H1 (cell line): ENCODE measurements around the gene LIG4. TPM values are rescaled to one million over a fixed set of nuclear protein-coding genes. Genes with fewer than 3 reads are reported as not detected.
"Not testable (repeated sequence)": the region's sequence is repeated elsewhere in the genome, so short reads cannot be mapped to it uniquely, and the experiment has no call there.

Source experiments
- CTCF ChIA-PET: fragments of 300-600 bp; sonication (Branson Sonifier 250); formaldehyde crosslinking; loops from one replicate; lab custom pipeline; 2021; ENCODE audit not compliant: partially characterized antibody; lab: Charles Lee
- POLR2A ChIA-PET: fragments of 300-600 bp; sonication (Branson Sonifier 250); formaldehyde crosslinking; loops from one replicate; lab custom pipeline; 2021; ENCODE audit warnings: inconsistent platforms; ENCODE audit not compliant: partially characterized antibody; lab: Charles Lee
- DNase-seq, 2 experiments: peaks; one replicate each; pipeline versions ENCODE4 v3.0.0 to v3.0.0-alpha.2; 2010 to 2022; ENCODE audit warnings: low spot score in 2 of 2, low read depth in 1 of 2, mixed read lengths in 1 of 2
- FAIRE-seq: peaks from 2 replicates; lab custom pipeline; 2011; peaks lifted over from hg19 to GRCh38; lab: Jason Lieb, UNC
- H2AFZ ChIP-seq: 2 replicates; pipeline ENCODE4 v1.8.1; 2012; ENCODE audit warnings: low read length, inconsistent platforms
- H2AK5ac ChIP-seq: 2 replicates; pipeline ENCODE4 v1.6.1; 2013; ENCODE audit warnings: low read depth, low read length
- H2BK120ac ChIP-seq: replicated peaks from 2 replicates; pipeline ENCODE3; 2013; ENCODE audit warnings: low read depth, low read length, inconsistent platforms
- H2BK12ac ChIP-seq: 2 replicates; pipeline ENCODE4 v1.6.1; 2013; ENCODE audit warnings: low read depth, low read length
- H2BK15ac ChIP-seq: 2 replicates; pipeline ENCODE4 v1.6.1; 2013; ENCODE audit warnings: low read length
- H2BK20ac ChIP-seq: 2 replicates; pipeline ENCODE4 v1.6.1; 2013; ENCODE audit warnings: low read length
- H2BK5ac ChIP-seq: 2 replicates; pipeline ENCODE4 v1.6.1; 2013; ENCODE audit warnings: low read depth, low read length
- H3K14ac ChIP-seq: 2 replicates; pipeline ENCODE4 v1.6.1; 2013; ENCODE audit warnings: inconsistent platforms; ENCODE audit not compliant: insufficient read length
- H3K18ac ChIP-seq: 2 replicates; pipeline ENCODE4 v1.6.1; 2013; ENCODE audit warnings: low read length; ENCODE audit errors: extremely low read depth
- H3K23ac ChIP-seq: 2 replicates; pipeline ENCODE4 v1.6.1; 2013; ENCODE audit warnings: inconsistent platforms; ENCODE audit not compliant: insufficient read length
- H3K23me2 ChIP-seq: 2 replicates; pipeline ENCODE4 v1.6.1; 2013; ENCODE audit warnings: low read depth, low read length
- H3K27ac ChIP-seq: 2 replicates; pipeline ENCODE4 v1.6.1; 2011; ENCODE audit warnings: low read depth, low read length, inconsistent platforms
- H3K27me3 ChIP-seq, 4 experiments: replicated peaks in 1 of 4; 1 replicate in 1 of 4; 2 replicates in 3 of 4; pipeline versions ENCODE4 v1.6.1 to v1.8.1; 2011 to 2013; ENCODE audit warnings: low read length in 3 of 4, mild to moderate bottlenecking in 3 of 4, inconsistent platforms in 2 of 4, mixed read lengths in 2 of 4, moderate library complexity in 1 of 4; ENCODE audit not compliant: control insufficient read depth in 3 of 4, insufficient read depth in 3 of 4; ENCODE audit errors: extremely low read depth in 1 of 4
- H3K36me3 ChIP-seq, 4 experiments: 2 replicates each; pipeline versions ENCODE4 v1.6.1 to v1.8.1; 2011 to 2013; ENCODE audit warnings: mild to moderate bottlenecking in 4 of 4, low read length in 3 of 4, moderate library complexity in 2 of 4, control low read depth in 1 of 4, inconsistent platforms in 1 of 4; ENCODE audit not compliant: insufficient read depth in 4 of 4, control insufficient read depth in 2 of 4
- H3K4ac ChIP-seq: replicated peaks from 2 replicates; pipeline ENCODE3; 2013; ENCODE audit warnings: low read length, low read depth, mixed read lengths, inconsistent platforms; ENCODE audit not compliant: insufficient read length
- H3K4me1 ChIP-seq, 4 experiments: replicated peaks in 1 of 4; 1 replicate in 1 of 4; 2 replicates in 3 of 4; pipeline versions ENCODE4 v1.6.1 to v1.8.1; 2011 to 2013; ENCODE audit warnings: low read length in 3 of 4, inconsistent platforms in 2 of 4, mixed read lengths in 1 of 4; ENCODE audit not compliant: insufficient read depth in 4 of 4, control insufficient read depth in 3 of 4
- H3K4me2 ChIP-seq, 2 experiments: 2 replicates each; pipeline versions ENCODE4 v1.6.1 to v1.8.1; 2011 to 2013; ENCODE audit warnings: low read depth in 2 of 2, low read length in 2 of 2, control low read depth in 1 of 2, inconsistent platforms in 1 of 2, mild to moderate bottlenecking in 1 of 2; ENCODE audit not compliant: insufficient read depth in 1 of 2
- H3K4me3 ChIP-seq, 4 experiments: fragments of 200-600, 300-600 bp in 1 of 4; sonication (generic), shearing (Covaris generic), sonication (Bioruptor Twin) in 1 of 4; 2 replicates each; pipeline versions ENCODE4 v1.5.1 to v1.8.1; 2011 to 2016; ENCODE audit warnings: low read length in 4 of 4, low read depth in 3 of 4, control low read depth in 2 of 4, inconsistent platforms in 2 of 4, mild to moderate bottlenecking in 2 of 4, mixed read lengths in 1 of 4, moderate library complexity in 1 of 4; ENCODE audit not compliant: insufficient read depth in 2 of 4; ENCODE audit errors: extremely low read depth in 1 of 4
- H3K56ac ChIP-seq: replicated peaks from 2 replicates; pipeline ENCODE3; 2013; ENCODE audit warnings: low read depth, mild to moderate bottlenecking, mixed read lengths, low read length, inconsistent platforms; ENCODE audit not compliant: insufficient read length
- H3K79me1 ChIP-seq: 2 replicates; pipeline ENCODE4 v1.6.1; 2013; ENCODE audit warnings: low read depth, low read length, control low read depth
- H3K79me2 ChIP-seq, 2 experiments: 2 replicates each; pipeline versions ENCODE4 v1.6.1 to v1.8.1; 2012 to 2013; ENCODE audit warnings: low read length in 2 of 2, mild to moderate bottlenecking in 2 of 2, inconsistent platforms in 1 of 2; ENCODE audit not compliant: insufficient read depth in 2 of 2, control insufficient read depth in 1 of 2
- H3K9ac ChIP-seq, 4 experiments: replicated peaks in 1 of 4; 1 replicate in 1 of 4; 2 replicates in 3 of 4; pipeline versions ENCODE4 v1.6.1 to v1.8.1; 2011 to 2013; ENCODE audit warnings: low read depth in 3 of 4, low read length in 3 of 4, control low read depth in 2 of 4, mild to moderate bottlenecking in 2 of 4, moderate library complexity in 2 of 4, inconsistent platforms in 1 of 4; ENCODE audit errors: extremely low read depth in 1 of 4
- H3K9me3 ChIP-seq, 2 experiments: 2 replicates each; pipeline versions ENCODE4 v1.6.1 to v1.8.1; 2012 to 2013; ENCODE audit warnings: mild to moderate bottlenecking in 2 of 2, moderate library complexity in 2 of 2, control low read depth in 1 of 2, inconsistent platforms in 1 of 2, low read depth in 1 of 2, low read length in 1 of 2, mixed read lengths in 1 of 2; ENCODE audit not compliant: insufficient read depth in 2 of 2
- H4K20me1 ChIP-seq, 2 experiments: replicated peaks in 1 of 2; 2 replicates each; pipeline versions ENCODE3 to v1.8.1; 2011 to 2013; ENCODE audit warnings: inconsistent platforms in 2 of 2, low read length in 2 of 2, mild to moderate bottlenecking in 1 of 2; ENCODE audit not compliant: insufficient read depth in 2 of 2, control insufficient read depth in 1 of 2
- H4K5ac ChIP-seq: 2 replicates; pipeline ENCODE4 v1.6.1; 2013; ENCODE audit warnings: low read length, low read depth, mixed read lengths, inconsistent platforms; ENCODE audit not compliant: insufficient read length
- H4K8ac ChIP-seq: 2 replicates; pipeline ENCODE4 v1.8.0; 2013; ENCODE audit warnings: mild to moderate bottlenecking, moderate library complexity, low read length, inconsistent platforms; ENCODE audit not compliant: insufficient read depth; ENCODE audit errors: extremely low read depth
- H4K91ac ChIP-seq: replicated peaks from 2 replicates; pipeline ENCODE3; 2013; ENCODE audit warnings: low read length, mixed read lengths, inconsistent platforms; ENCODE audit not compliant: insufficient read length
- KDM4A ChIP-seq: IDR thresholded peaks from one replicate; pipeline ENCODE4 v1.7.1; 2012; ENCODE audit warnings: low read depth, mild to moderate bottlenecking, moderate library complexity, low read length, inconsistent platforms; ENCODE audit not compliant: severe bottlenecking
- WGBS, 2 experiments: shearing (Covaris generic) in 1 of 2; methylation state at CpG; one replicate each; pipeline versions ENCODE4 v1.1.6 to v1.1.7; 2013 to 2015; ENCODE audit warnings: low lambda C conversion rate in 2 of 2, mixed read lengths in 2 of 2, inconsistent platforms in 1 of 2, low coverage in 1 of 2, missing lambda C conversion rate in 1 of 2; ENCODE audit not compliant: insufficient replicate concordance in 2 of 2, insufficient coverage in 1 of 2, insufficient read length in 1 of 2; ENCODE audit errors: extremely low coverage in 1 of 2, missing lambda C conversion rate in 1 of 2; 5-methylcytosine and 5-hydroxymethylcytosine counted together
- polyA plus RNA-seq, 7 experiments: library from polyadenylated mRNA; depleted of rRNA in 3 of 7; stranded (reverse) in 5 of 7; unstranded in 2 of 7; fragments of >200 nt in 5 of 7; fragments of 200-250 nt in 2 of 7; gene quantifications; 1 replicate in 5 of 7; 2 replicates in 1 of 7; 4 replicates in 1 of 7; pipeline versions ENCODE4 v1.2.1 to v1.2.3, GENCODE V29; 2011 to 2013; ENCODE audit warnings: missing spikeins in 2 of 7, mixed read lengths in 2 of 7
- total RNA-seq: library from RNA; stranded (reverse); fragmentation: NEBNext Ultra II Directional; extraction: Animal tissue kit (Norgen Biotek cat#: 25700); gene quantifications from 2 replicates; pipeline ENCODE4 v1.2.1, GENCODE V29; 2021

Gene LIG4
- total and polyA plus RNA-seq, 2 of the 8 experiments (the other 6 are each of a cell fraction or from before 2014, with no cell fraction given), result 1.1 to 4.5 TPM

GRCh38 chr13:108218044-108218974 lies 3.0 kb upstream of the LIG4 start, which contains the start of gene ABHD13 (continued):
- peak; percentile 97 for TF ChIP-seq KDM4A

- Histone ChIP-seq H3K9ac (peak overlapping the region in 3 of 4 experiments; percentile 82 to 96 (median 82); a peak in 6 of 7 replicates), H3K4me3 (peak overlapping the region; percentile 81 to 89 (median 84)), H3K27ac (peak overlapping the region; percentile 50; the same call in 1 of the 2 replicates), H2AFZ (peak overlapping the region; percentile 81), H2BK12ac (0 out of 2 replicates have a peak overlapping the region, but pooled peaks have one; percentile 27), H3K79me2 (peaks cover 3 to 38% of the 10 kb centered on the region in 2 experiments; a peak in 3 of 4 replicates), H4K5ac (peak overlapping the region; percentile 80), H3K4me2 (peak overlapping the region; percentile 79 to 99), H2BK5ac (peak overlapping the region; percentile 71), H3K56ac (peak overlapping the region; percentile 86), H3K18ac (peak overlapping the region; percentile 84; the same call in 1 of the 2 replicates)
- WGBS, 2 experiments, result 71% methylated on average over 21 of the region's 27 CpGs; no CpG with 5 or more reads in 1 of the 2 experiments
- H3K36me3 ChIP-seq, H3K79me1 ChIP-seq, H3K27me3 ChIP-seq, DNase-seq, H3K14ac ChIP-seq, H4K8ac ChIP-seq, H2BK15ac ChIP-seq, H3K23ac ChIP-seq, H4K91ac ChIP-seq, FAIRE-seq, H4K20me1 ChIP-seq, H3K9me3 ChIP-seq, H2BK20ac ChIP-seq, H2BK120ac ChIP-seq, H3K4me1 ChIP-seq, H2AK5ac ChIP-seq, H3K4ac ChIP-seq, H3K23me2 ChIP-seq: not testable (repeated sequence)
- CTCF ChIA-PET, result interaction anchor here (1.0 kb wide), 1 partner anchor 40 kb away, joined by 3 read pairs; no protein-coding TSS in a partner anchor
- POLR2A ChIA-PET, result interaction anchor here (1.1 kb wide), 1 partner anchor 12 kb away, joined by 4 read pairs; no protein-coding TSS in a partner anchor
Observed at GRCh38 chr13:108217307-108218043, 2.1 kb upstream of the LIG4 start.
